HepG2 (cell line): ENCODE results near the gene RAB40C. TPM values are rescaled to one million over a fixed set of nuclear protein-coding genes. Genes with fewer than 3 reads are reported as not detected.

ENCODE experiments used
- CEBPB ChIP-seq: IDR thresholded peaks from 2 replicates; pipeline ENCODE4 v1.6.1; 2011; ENCODE audit warnings: low read depth, low read length, improper control_type of control experiment, borderline replicate concordance
- FOSL2 ChIP-seq: sonication (generic); formaldehyde crosslinking; IDR thresholded peaks from 2 replicates; pipeline ENCODE4 v1.4.0; 2020; ENCODE audit warnings: missing genetic modification reagents
- GABPA ChIP-seq, 2 experiments: IDR thresholded peaks; 2 replicates each; pipeline ENCODE4 v1.6.1; 2011 to 2016; ENCODE audit warnings: low read depth in 2 of 2, low read length in 1 of 2, missing biosample characterization in 1 of 2, missing genetic modification characterization in 1 of 2
- NCOA2 ChIP-seq: sonication (generic); formaldehyde crosslinking; IDR thresholded peaks from 2 replicates; pipeline ENCODE4 v1.8.0; 2022; ENCODE audit warnings: inconsistent platforms
- NR2C2 ChIP-seq: sonication (generic); formaldehyde crosslinking; IDR thresholded peaks from 2 replicates; pipeline ENCODE4 v1.4.0; 2020; ENCODE audit warnings: missing genetic modification reagents, mild to moderate bottlenecking, moderate library complexity, borderline replicate concordance
- POGZ ChIP-seq: sonication (generic); formaldehyde crosslinking; IDR thresholded peaks from 2 replicates; pipeline ENCODE4 v1.4.0; 2020; ENCODE audit warnings: mild to moderate bottlenecking, missing genetic modification reagents
- SRSF1 ChIP-seq: fragments of 200-400 bp; formaldehyde crosslinking; optimal IDR thresholded peaks from 2 replicates; pipeline ENCODE3; 2017; ENCODE audit warnings: mild to moderate bottlenecking, low read depth, low read length, moderate library complexity
- ZBTB7A ChIP-seq: sonication (generic); formaldehyde crosslinking; IDR thresholded peaks from 2 replicates; pipeline ENCODE4 v1.8.0; 2022; ENCODE audit warnings: mild to moderate bottlenecking, missing genetic modification reagents
- ZEB1 ChIP-seq: IDR thresholded peaks from 2 replicates; pipeline ENCODE4 v1.6.1; 2012; ENCODE audit warnings: mild to moderate bottlenecking, low read depth, inconsistent platforms; ENCODE audit not compliant: insufficient replicate concordance
- ZNF501 ChIP-seq: sonication (generic); formaldehyde crosslinking; IDR thresholded peaks from 2 replicates; pipeline ENCODE4 v1.5.1; 2020; ENCODE audit warnings: mild to moderate bottlenecking, moderate library complexity, missing genetic modification reagents
- ZNF660 ChIP-seq: sonication (generic); formaldehyde crosslinking; IDR thresholded peaks from 2 replicates; pipeline ENCODE4 v1.5.1; 2020; ENCODE audit warnings: mild to moderate bottlenecking, low read depth, missing genetic modification reagents, borderline replicate concordance
- ZNF879 ChIP-seq: sonication (generic); formaldehyde crosslinking; IDR thresholded peaks from 2 replicates; pipeline ENCODE4 v1.8.1; 2023; ENCODE audit warnings: missing genetic modification reagents
- polyA plus RNA-seq, 8 experiments: library from polyadenylated mRNA; depleted of rRNA in 3 of 8; stranded (reverse) in 7 of 8; unstranded in 1 of 8; fragments of >200 nt; fragmentation: Illumina TruSeq in 4 of 8; extraction: Trizol in 4 of 8; gene quantifications; 2 replicates each; pipeline versions ENCODE4 v1.2.1 to v1.2.3, GENCODE V29; 2011 to 2016; ENCODE audit warnings: low read depth in 4 of 8, missing spikeins in 1 of 8, mixed read lengths in 1 of 8; ENCODE audit not compliant: insufficient read depth in 1 of 8
- total RNA-seq, 5 experiments: library from RNA; depleted of rRNA; stranded (reverse); fragments of >200 nt; fragmentation: Illumina TruSeq; extraction: Trizol; gene quantifications; 2 replicates each; pipeline ENCODE4 v1.2.3, GENCODE V29; 2016; ENCODE audit warnings: low read depth in 1 of 5
- TF ChIP-seq, protein P1 (sequence below): sonication (generic); formaldehyde crosslinking; IDR thresholded peaks from 2 replicates; pipeline ENCODE4 v1.5.1; 2020; ENCODE audit warnings: mild to moderate bottlenecking, missing genetic modification reagents, moderate library complexity
- TF ChIP-seq, protein P2 (sequence below): sonication (generic); formaldehyde crosslinking; IDR thresholded peaks from 2 replicates; pipeline ENCODE4 v1.4.0; 2020; ENCODE audit warnings: missing genetic modification reagents
- TF ChIP-seq, protein P3 (sequence below): sonication (generic); formaldehyde crosslinking; IDR thresholded peaks from 2 replicates; pipeline ENCODE4 v1.4.0; 2020; ENCODE audit warnings: missing genetic modification reagents
- TF ChIP-seq, protein P4 (sequence below): IDR thresholded peaks from 2 replicates; pipeline ENCODE4 v1.6.1; 2016; ENCODE audit warnings: low read depth, control low read depth

Gene RAB40C
- total and polyA plus RNA-seq, 2 of the 13 experiments (the other 11 are each of a cell fraction or from before 2014, with no cell fraction given), result 7.7 to 11.5 TPM

DNA sequence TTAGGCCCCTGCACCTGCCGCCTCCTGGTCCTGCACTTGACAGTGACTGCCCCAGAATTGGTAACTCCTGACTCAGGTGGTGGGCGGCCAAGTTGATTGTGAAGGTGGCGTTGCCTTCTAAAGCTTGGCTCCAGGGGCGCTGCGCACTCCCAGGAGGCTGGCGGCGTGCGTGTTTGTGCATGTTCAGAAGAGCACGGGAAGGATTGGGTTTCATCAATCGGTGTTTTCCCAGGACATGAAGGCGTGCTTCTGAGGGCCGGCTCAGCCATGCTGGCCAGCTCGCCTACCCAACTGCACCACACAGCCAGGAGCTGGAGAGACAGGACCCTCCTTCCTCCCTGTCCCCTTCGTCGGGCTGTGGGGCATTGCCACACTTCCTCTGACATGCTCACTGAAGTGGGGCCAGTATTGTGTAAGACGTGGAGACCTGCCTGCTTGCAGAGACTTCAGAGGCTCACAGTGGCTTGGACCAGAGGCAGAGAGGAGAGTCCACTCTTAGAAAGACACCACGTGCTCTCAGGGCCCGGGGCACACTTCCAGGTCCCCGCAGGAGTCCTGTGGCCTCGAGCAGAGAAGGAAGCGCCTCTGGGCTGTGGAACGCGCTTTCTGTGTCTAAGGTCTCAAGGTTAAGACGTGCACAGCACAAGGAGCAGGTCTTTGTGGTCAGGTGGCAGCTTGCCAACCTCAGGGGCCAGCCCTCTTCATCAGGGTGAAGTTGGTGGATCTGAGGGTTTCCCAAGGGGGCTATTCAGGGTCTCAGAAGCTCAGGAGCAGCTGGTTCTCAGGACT lies 2.8 kb downstream of the RAB40C start (continued):
- TF ChIP-seq, protein P1, sequence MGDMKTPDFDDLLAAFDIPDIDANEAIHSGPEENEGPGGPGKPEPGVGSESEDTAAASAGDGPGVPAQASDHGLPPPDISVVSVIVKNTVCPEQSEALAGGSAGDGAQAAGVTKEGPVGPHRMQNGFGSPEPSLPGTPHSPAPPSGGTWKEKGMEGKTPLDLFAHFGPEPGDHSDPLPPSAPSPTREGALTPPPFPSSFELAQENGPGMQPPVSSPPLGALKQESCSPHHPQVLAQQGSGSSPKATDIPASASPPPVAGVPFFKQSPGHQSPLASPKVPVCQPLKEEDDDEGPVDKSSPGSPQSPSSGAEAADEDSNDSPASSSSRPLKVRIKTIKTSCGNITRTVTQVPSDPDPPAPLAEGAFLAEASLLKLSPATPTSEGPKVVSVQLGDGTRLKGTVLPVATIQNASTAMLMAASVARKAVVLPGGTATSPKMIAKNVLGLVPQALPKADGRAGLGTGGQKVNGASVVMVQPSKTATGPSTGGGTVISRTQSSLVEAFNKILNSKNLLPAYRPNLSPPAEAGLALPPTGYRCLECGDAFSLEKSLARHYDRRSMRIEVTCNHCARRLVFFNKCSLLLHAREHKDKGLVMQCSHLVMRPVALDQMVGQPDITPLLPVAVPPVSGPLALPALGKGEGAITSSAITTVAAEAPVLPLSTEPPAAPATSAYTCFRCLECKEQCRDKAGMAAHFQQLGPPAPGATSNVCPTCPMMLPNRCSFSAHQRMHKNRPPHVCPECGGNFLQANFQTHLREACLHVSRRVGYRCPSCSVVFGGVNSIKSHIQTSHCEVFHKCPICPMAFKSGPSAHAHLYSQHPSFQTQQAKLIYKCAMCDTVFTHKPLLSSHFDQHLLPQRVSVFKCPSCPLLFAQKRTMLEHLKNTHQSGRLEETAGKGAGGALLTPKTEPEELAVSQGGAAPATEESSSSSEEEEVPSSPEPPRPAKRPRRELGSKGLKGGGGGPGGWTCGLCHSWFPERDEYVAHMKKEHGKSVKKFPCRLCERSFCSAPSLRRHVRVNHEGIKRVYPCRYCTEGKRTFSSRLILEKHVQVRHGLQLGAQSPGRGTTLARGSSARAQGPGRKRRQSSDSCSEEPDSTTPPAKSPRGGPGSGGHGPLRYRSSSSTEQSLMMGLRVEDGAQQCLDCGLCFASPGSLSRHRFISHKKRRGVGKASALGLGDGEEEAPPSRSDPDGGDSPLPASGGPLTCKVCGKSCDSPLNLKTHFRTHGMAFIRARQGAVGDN (CRISPR knock-in tag), result peak; percentile 97
- TF ChIP-seq CEBPB (peak; percentile 96), ZNF660 (CRISPR knock-in tag) (no peak), FOSL2 (CRISPR knock-in tag) (peak; percentile 33; the same call in 1 of the 2 replicates), GABPA (IDR thresholded peaks at IDR 0.05; ENCODE audit: low read depth, low read length) (no peak), GABPA (CRISPR knock-in tag; IDR thresholded peaks at IDR 0.05; ENCODE audit: low read depth) (0 out of 2 replicates have a peak, but pooled peaks have one; percentile 16), ZNF879 (no peak), POGZ (CRISPR knock-in tag) (no peak), ZEB1 (no peak), NCOA2 (CRISPR knock-in tag) (peak; percentile 23; the same call in 1 of the 2 replicates), ZBTB7A (0 out of 2 replicates have a peak, but pooled peaks have one; percentile 35), NR2C2 (CRISPR knock-in tag) (0 out of 2 replicates have a peak, but pooled peaks have one; percentile 17), ZNF501 (CRISPR knock-in tag) (0 out of 2 replicates have a peak, but pooled peaks have one; percentile 19), SRSF1 (no peak)
- TF ChIP-seq, protein P2, sequence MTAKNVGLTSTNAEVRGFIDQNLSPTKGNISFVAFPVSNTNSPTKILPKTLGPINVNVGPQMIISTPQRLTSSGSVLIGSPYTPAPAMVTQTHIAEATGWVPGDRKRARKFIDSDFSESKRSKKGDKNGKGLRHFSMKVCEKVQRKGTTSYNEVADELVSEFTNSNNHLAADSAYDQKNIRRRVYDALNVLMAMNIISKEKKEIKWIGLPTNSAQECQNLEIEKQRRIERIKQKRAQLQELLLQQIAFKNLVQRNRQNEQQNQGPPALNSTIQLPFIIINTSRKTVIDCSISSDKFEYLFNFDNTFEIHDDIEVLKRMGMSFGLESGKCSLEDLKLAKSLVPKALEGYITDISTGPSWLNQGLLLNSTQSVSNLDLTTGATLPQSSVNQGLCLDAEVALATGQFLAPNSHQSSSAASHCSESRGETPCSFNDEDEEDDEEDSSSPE (CRISPR knock-in tag), result peak; percentile 60; the same call in 1 of the 2 replicates
- TF ChIP-seq, protein P3, sequence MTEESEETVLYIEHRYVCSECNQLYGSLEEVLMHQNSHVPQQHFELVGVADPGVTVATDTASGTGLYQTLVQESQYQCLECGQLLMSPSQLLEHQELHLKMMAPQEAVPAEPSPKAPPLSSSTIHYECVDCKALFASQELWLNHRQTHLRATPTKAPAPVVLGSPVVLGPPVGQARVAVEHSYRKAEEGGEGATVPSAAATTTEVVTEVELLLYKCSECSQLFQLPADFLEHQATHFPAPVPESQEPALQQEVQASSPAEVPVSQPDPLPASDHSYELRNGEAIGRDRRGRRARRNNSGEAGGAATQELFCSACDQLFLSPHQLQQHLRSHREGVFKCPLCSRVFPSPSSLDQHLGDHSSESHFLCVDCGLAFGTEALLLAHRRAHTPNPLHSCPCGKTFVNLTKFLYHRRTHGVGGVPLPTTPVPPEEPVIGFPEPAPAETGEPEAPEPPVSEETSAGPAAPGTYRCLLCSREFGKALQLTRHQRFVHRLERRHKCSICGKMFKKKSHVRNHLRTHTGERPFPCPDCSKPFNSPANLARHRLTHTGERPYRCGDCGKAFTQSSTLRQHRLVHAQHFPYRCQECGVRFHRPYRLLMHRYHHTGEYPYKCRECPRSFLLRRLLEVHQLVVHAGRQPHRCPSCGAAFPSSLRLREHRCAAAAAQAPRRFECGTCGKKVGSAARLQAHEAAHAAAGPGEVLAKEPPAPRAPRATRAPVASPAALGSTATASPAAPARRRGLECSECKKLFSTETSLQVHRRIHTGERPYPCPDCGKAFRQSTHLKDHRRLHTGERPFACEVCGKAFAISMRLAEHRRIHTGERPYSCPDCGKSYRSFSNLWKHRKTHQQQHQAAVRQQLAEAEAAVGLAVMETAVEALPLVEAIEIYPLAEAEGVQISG (CRISPR knock-in tag), result 0 out of 2 replicates have a peak, but pooled peaks have one; percentile 22
- TF ChIP-seq, protein P4, sequence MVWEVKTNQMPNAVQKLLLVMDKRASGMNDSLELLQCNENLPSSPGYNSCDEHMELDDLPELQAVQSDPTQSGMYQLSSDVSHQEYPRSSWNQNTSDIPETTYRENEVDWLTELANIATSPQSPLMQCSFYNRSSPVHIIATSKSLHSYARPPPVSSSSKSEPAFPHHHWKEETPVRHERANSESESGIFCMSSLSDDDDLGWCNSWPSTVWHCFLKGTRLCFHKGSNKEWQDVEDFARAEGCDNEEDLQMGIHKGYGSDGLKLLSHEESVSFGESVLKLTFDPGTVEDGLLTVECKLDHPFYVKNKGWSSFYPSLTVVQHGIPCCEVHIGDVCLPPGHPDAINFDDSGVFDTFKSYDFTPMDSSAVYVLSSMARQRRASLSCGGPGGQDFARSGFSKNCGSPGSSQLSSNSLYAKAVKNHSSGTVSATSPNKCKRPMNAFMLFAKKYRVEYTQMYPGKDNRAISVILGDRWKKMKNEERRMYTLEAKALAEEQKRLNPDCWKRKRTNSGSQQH, result 0 out of 2 replicates have a peak, but pooled peaks have one; percentile 21
